HUES48 (cell line): ENCODE measurements around the gene CCDC39.

Experiments used
- H3K27ac ChIP-seq: one replicate; pipeline ENCODE4 v1.7.0; 2013; ENCODE audit warnings: low read depth, low read length, inconsistent platforms
- H3K27me3 ChIP-seq: 2 replicates; pipeline ENCODE4 v1.6.1; 2013; ENCODE audit warnings: mild to moderate bottlenecking, low read length; ENCODE audit not compliant: control insufficient read depth, insufficient read depth
- H3K36me3 ChIP-seq: 2 replicates; pipeline ENCODE4 v1.6.1; 2013; ENCODE audit warnings: low read length; ENCODE audit not compliant: control insufficient read depth, insufficient read depth
- H3K4me1 ChIP-seq: 2 replicates; pipeline ENCODE4 v1.6.1; 2013; ENCODE audit warnings: mild to moderate bottlenecking, low read length; ENCODE audit not compliant: control insufficient read depth, insufficient read depth
- H3K4me3 ChIP-seq: 2 replicates; pipeline ENCODE4 v1.5.1; 2013; ENCODE audit warnings: mild to moderate bottlenecking, low read depth, low read length
- H3K9ac ChIP-seq: 2 replicates; pipeline ENCODE4 v1.6.1; 2013; ENCODE audit warnings: mild to moderate bottlenecking, low read depth, low read length, moderate library complexity
- H3K9me3 ChIP-seq: 2 replicates; pipeline ENCODE4 v1.6.1; 2013; ENCODE audit warnings: low read length; ENCODE audit not compliant: control insufficient read depth, insufficient read depth

The CCDC39 gene

GRCh38 chr3:180683816-180684215 is 4.5 kb upstream of the CCDC39 start:
- no peak overlapping the region for H3K4me3 ChIP-seq
- no peaks in the 10 kb centered on the region for H3K9me3 ChIP-seq
- no peak overlapping the region for H3K9ac ChIP-seq
- H3K4me1 ChIP-seq = peaks cover 4% of the 10 kb centered on the region; the same call in 1 of the 2 replicates
- H3K27ac ChIP-seq = no peak overlapping the region
- no peaks in the 10 kb centered on the region for H3K27me3 ChIP-seq
- no peaks in the 10 kb centered on the region for H3K36me3 ChIP-seq

GRCh38 chr3:180680097-180680430 is 775 bp upstream of the CCDC39 start:
- Histone ChIP-seq H3K27me3 (peaks cover 9% of the 10 kb centered on the region), H3K4me3 (peak overlapping the region; percentile 79), H3K4me1 (peaks cover 4% of the 10 kb centered on the region; the same call in 1 of the 2 replicates), H3K9ac (peak overlapping the region; percentile 30), H3K36me3 (no peaks in the 10 kb centered on the region), H3K27ac (peak overlapping the region; percentile 54), H3K9me3 (no peaks in the 10 kb centered on the region)

GRCh38 chr3:180678231-180678630 is 1.1 kb downstream of the CCDC39 start:
- Histone ChIP-seq H3K27me3 (peaks cover 9% of the 10 kb centered on the region), H3K27ac (no peak overlapping the region), H3K4me3 (peak overlapping the region; percentile 79), H3K9ac (no peak overlapping the region), H3K36me3 (no peaks in the 10 kb centered on the region), H3K4me1 (peaks cover 4% of the 10 kb centered on the region; the same call in 1 of the 2 replicates), H3K9me3 (no peaks in the 10 kb centered on the region)

GRCh38 chr3:180661444-180661843 is 17.8 kb downstream of the CCDC39 start:
- Histone ChIP-seq H3K27ac (no peak overlapping the region), H3K9ac (no peak overlapping the region), H3K4me3 (no peak overlapping the region)

GRCh38 chr3:180657094-180657493 is 22.2 kb downstream of the CCDC39 start:
- Histone ChIP-seq H3K27ac (peak overlapping the region; percentile 27), H3K9me3 (no peaks in the 10 kb centered on the region), H3K27me3 (no peaks in the 10 kb centered on the region), H3K9ac (no peak overlapping the region), H3K4me3 (no peak overlapping the region), H3K4me1 (peaks cover 33% of the 10 kb centered on the region; the same call in 1 of the 2 replicates), H3K36me3 (no peaks in the 10 kb centered on the region)

More at GRCh38 chr3:180661444-180661843, 17.8 kb downstream of the CCDC39 start:
- H3K36me3 ChIP-seq = no peaks in the 10 kb centered on the region
- peaks cover 12% of the 10 kb centered on the region; the same call in 1 of the 2 replicates for H3K4me1 ChIP-seq
- H3K27me3 ChIP-seq = no peaks in the 10 kb centered on the region
- H3K9me3 ChIP-seq = no peaks in the 10 kb centered on the region

- Histone ChIP-seq H3K9me3 (no peaks in the 10 kb centered on the region), H3K9ac (no peak overlapping the region), H3K27ac (no peak overlapping the region), H3K36me3 (no peaks in the 10 kb centered on the region), H3K4me1 (peaks cover 33% of the 10 kb centered on the region; the same call in 1 of the 2 replicates), H3K27me3 (no peaks in the 10 kb centered on the region), H3K4me3 (no peak overlapping the region)
Observed at GRCh38 chr3:180656406-180656805, 22.9 kb downstream of the CCDC39 start.

GRCh38 chr3:180646187-180646790 is 33.0 kb downstream of the CCDC39 start:
- Histone ChIP-seq H3K27ac (no peak overlapping the region), H3K9ac (no peak overlapping the region), H3K27me3 (no peaks in the 10 kb centered on the region), H3K4me3 (no peak overlapping the region), H3K4me1 (no peaks in the 10 kb centered on the region), H3K9me3 (no peaks in the 10 kb centered on the region), H3K36me3 (no peaks in the 10 kb centered on the region)

GRCh38 chr3:180640987-180641386 is 38.3 kb downstream of the CCDC39 start:
- Histone ChIP-seq H3K27ac (no peak overlapping the region), H3K4me3 (no peak overlapping the region), H3K27me3 (no peaks in the 10 kb centered on the region), H3K9ac (no peak overlapping the region), H3K9me3 (no peaks in the 10 kb centered on the region), H3K36me3 (no peaks in the 10 kb centered on the region), H3K4me1 (no peaks in the 10 kb centered on the region)

GRCh38 chr3:180633722-180634121 is 45.6 kb downstream of the CCDC39 start:
- no peaks in the 10 kb centered on the region for H3K27me3 ChIP-seq
- no peak overlapping the region for H3K27ac ChIP-seq
- no peak overlapping the region for H3K9ac ChIP-seq
- H3K9me3 ChIP-seq = no peaks in the 10 kb centered on the region
- no peaks in the 10 kb centered on the region for H3K4me1 ChIP-seq
- H3K4me3 ChIP-seq = no peak overlapping the region
- no peaks in the 10 kb centered on the region for H3K36me3 ChIP-seq

GRCh38 chr3:180631317-180631716 is 48.0 kb downstream of the CCDC39 start:
- no peaks in the 10 kb centered on the region for H3K9me3 ChIP-seq
- no peak overlapping the region for H3K27ac ChIP-seq
- no peaks in the 10 kb centered on the region for H3K27me3 ChIP-seq
- H3K36me3 ChIP-seq = no peaks in the 10 kb centered on the region
- H3K4me3 ChIP-seq = no peak overlapping the region
- H3K9ac ChIP-seq = no peak overlapping the region
- no peaks in the 10 kb centered on the region for H3K4me1 ChIP-seq

GRCh38 chr3:180630371-180630770 is 48.9 kb downstream of the CCDC39 start:
- Histone ChIP-seq H3K4me3 (no peak overlapping the region), H3K9ac (no peak overlapping the region), H3K27me3 (no peaks in the 10 kb centered on the region), H3K4me1 (no peaks in the 10 kb centered on the region), H3K36me3 (no peaks in the 10 kb centered on the region), H3K27ac (no peak overlapping the region), H3K9me3 (no peaks in the 10 kb centered on the region)
